Limb (tissue), 2 donors: ENCODE results near the gene RPN2.
A peak's percentile ranks its signal among the peaks of the same experiment; 100 is the strongest.
"Not testable (repeated sequence)": the region's sequence is repeated elsewhere in the genome, so short reads cannot be mapped to it uniquely, and the experiment has no call there.

Source experiments
- DNase-seq, 2 donors: peaks; one replicate each; pipeline ENCODE4 v3.0.0-alpha.2; 2016; ENCODE audit errors: extremely low spot score in 2 of 2

Gene RPN2

DNA sequence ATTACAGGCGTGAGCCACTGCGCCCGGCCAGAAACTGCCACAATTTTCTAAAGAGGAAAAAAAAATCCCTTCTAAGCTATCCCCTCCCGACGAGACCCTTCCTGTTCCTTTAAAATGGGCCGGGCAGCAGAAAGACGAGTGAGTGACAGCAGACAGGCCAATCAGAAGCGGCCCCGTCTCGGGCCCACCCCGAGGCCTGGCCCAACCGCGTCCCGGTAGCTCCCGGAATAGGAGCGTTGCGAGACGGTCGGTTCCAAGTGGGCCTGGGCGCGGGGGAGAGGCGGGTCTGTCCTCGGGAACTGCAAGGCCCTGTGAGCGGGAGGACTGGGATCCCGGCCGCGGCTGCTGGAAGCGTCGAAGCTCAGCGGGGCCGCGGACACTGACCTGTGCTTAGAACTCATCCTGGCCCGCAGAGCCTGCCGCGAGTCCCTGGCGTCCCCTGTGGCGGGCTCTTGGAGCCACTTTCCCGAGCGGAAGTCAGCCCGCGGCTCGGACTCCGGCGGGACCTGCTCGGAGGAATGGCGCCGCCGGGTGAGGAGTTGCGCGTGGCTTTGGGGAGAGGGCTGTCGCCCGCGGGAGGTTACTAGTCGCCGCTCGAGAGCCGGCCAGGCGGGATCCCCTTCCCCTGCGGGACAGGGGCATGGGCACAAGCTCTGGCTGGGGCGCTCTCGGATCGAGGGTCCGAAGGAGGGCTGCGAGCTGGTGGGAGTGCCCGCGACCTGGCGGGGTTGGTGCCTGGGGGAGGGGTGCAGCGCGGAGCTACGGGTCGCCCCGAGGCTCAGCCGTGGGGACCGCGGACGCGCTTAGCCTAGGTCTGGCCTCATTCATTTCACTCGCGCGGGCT, at the start of gene RPN2, which contains the start of gene MROH8:
RPN2 (plus strand) TSS at position 492 of the 844 bp plus-strand sequence; CDS start at position 519, 27 bp downstream.
MROH8 (minus strand) TSS at position 710 of the 844 bp plus-strand sequence.
- peak; percentile 98 for DNase-seq

DNA sequence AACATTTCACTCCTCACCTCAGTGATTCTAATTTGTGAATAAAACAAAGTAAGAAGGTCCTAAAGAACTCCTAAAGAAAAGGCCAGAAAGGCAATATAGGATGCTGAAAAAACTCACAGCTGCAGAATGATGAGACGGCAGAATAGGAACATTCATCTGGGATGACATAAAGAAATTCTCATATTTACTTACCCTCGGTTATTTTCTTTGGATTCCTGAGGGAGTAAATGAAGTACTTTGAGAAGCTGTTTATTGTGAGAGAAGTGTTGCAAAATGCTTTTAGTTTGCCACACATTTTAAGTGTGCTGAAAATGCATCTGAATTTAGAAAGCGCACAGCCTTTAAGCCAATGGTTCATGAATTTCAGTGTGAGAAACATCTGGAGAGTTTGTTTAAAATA, 47.6 kb upstream of the RPN2 start:
- no peak for DNase-seq

DNA sequence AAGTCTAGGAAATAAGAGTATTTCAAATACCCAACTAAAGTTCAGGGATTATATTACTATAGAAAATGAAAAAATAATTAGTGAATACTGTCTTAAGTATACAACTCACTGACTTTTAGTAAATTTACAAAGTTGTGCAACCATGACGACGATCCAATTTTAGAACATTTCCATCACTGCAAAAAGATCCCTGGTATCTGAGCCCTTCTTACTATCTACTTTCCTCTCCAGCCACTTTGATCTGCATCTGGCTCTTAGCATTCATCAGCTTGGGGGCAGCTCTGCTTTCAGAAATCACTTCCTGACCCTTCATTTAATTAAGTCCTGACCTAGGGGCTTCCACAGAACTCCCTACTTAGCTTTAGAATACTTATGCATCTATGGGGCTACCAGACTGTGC, 45.2 kb upstream of the RPN2 start:
- no peak for DNase-seq

DNA sequence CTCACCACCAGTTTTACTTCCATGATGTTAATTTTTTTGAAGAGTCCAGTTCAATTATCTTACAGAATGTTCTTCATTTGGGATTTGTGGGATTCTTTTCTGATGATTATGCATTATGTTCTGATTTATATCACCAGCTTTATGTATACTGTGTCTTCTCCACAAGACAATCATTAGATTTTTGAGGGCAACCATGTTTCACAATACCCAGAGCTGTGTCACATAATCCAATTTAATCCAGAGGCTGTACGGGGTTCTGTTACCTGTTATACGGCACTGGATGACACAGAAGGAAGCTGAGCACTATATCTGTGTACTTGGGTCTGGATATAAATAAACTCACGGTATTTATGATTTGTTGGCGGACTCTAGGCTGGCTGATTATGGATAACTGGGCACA, 41.6 kb upstream of the RPN2 start:
- no peak for DNase-seq

DNA sequence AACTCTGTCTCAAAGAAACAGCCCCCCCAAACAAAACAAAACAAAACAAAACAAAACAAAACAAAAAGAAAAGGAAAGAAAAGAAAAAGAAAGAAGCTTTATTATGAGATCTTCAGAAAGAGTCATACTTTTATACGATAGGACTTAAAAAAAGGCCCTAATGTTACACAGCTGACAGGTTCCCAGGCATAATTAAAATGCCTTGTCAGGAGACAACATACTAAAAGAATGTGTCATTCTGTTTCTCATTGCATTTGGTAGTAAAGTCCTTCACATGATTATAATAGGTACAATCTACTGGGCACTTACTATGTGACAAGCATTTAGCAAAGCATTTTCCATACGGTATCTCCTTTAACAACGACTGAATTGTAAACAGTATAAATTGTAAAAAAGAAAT, 36.4 kb upstream of the RPN2 start:
- DNase-seq: no peak

DNA sequence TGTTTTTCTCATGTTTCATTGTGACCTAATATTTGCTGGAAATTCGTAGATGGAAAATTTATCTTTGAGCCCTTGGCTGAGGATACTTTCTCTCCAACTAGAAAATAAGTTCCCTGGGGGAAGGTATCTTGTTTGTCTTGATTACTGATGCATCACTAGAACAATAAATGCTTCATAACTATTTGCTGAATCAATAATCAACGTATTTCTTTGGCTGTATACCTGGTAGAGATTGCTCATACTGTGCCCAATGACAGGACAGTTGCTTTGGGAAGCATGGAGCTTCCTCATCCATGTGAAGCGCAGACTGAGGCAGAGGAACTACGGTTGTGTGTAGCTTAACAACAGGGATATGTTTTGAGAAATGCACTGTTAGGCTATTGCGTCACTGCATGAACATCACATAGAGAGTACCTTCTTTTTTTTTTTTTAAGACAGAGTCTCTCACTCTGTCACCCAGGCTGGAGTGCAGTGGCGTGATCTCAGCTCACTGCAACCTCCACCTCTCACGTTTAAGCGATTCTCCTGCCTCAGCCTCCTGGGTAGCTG, 34.2 kb upstream of the RPN2 start:
- no peak for DNase-seq

DNA sequence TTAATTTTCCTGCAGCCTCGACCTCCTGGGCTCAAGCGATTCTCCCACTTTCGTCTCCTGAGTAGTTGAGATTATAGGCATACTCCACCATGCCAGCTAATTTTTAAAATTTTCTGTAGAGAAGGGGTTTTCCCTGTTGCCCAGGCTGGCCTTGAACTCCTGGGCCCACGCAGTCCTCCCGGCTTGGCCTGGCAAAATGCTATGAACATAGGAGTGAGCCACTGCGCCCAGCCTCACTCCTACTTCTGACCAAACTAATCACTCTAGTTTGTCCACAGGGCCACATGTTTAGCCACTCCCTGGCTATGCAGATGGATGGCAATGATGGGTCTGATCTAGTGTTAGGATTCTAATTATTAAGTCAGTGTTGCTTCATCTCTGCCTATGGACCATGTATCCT, 31.9 kb upstream of the RPN2 start:
- no peak for DNase-seq

DNA sequence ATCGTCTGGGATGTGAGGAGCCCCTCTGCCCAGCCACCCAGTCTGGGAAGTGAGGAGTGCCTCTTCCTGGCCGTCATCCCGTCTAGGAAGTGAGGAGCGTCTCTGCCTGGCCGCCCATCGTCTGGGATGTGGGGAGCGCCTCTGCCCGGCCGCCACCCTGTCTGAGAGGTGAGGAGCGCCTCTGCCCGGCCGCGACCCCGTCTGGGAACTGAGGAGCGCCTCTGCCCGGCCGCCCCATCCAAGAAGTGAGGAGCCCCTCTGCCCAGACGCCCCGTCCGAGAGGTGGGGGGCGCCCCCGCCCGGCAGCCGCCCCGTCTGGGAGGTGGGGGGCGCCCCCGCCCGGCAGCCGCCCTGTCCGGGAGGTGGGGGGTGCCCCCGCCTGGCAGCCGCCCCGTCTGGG, 28.3 kb upstream of the RPN2 start:
- not testable (repeated sequence) for DNase-seq

DNA sequence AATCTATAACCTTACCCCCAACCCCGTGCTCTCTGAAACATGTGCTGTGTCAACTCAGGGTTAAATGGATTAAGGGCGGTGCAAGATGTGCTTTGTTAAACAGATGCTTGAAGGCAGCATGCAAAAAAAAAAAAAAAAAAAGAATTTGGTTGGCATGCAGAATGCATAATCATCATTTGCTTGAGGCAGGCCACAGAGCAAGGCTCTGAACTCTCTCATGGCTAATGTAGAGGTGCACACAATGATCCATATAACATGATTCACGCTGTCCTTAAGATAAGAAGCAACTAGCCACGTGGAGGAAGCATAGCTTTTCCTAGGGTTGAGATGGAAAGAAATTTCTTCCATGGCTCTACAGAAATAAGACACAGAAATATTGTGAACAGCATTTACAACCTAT, 27.6 kb upstream of the RPN2 start:
- DNase-seq: no peak

DNA sequence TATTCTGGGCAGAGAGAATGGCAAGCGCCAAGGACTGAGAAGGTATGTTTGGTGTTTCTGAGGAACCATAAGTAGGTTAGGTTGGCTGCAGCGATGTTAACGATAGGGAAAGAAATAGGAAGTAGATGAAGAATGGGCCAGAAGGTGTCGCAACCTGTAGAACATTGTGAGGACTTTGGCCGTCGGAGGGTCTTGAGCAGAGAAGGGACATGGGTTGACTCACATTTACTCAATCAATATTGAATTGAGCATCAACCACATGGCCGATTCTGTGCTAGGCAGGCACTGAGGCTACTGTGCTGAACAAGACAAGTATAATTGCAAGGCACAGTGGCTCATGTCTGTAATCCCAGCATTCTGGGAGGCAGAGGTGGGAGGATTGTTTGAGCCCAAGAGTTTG, 26.8 kb upstream of the RPN2 start:
- DNase-seq: no peak

DNA sequence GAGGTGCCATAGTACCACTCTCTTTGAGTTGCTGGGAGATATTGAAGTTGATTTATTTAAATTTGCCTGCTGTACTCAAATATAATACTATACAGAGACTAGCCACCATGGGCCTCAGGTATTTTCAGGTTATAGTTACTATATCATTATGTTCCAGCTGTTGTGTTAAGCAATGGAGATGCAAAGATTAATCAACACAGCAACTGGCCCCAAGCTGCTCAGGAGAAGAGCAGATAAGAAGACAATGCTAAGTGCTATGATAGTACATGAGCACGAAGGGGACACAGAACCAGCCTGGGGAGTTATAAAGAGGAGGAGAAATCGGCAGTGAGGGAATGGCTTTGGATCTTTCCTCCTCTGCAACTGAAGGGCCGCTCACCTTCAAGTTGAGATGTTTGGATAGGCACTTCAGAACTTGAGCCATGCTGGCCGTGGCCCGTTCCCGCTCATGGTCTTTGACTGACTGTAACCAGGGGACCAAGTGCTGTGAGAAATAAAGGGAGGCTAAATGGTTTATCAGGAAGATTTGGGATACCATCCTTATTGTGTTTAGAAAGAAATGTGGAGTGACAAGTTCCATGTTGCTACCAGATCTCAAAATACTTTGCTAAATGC, 24.3 kb upstream of the RPN2 start:
- DNase-seq: no peak

DNA sequence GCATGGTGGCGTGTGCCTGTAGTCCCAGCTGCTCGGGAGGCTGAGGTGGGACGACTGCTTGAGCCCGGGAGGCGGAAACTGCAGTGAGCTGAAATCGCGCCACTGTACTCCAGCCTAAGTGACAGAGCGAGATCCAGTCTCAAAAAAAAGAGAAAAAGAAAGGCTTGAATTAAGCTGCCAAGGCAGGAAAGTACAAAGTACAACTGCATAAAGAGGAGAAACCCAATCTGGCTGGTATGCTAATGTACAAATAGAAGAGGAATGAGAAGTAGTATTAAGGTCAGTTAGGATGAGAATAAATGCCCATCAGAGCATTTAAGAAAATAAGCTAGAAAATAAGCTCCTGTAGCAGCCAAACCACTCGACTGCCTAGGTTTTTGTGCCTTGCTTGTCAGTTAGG, 23.1 kb upstream of the RPN2 start:
- no peak for DNase-seq

DNA sequence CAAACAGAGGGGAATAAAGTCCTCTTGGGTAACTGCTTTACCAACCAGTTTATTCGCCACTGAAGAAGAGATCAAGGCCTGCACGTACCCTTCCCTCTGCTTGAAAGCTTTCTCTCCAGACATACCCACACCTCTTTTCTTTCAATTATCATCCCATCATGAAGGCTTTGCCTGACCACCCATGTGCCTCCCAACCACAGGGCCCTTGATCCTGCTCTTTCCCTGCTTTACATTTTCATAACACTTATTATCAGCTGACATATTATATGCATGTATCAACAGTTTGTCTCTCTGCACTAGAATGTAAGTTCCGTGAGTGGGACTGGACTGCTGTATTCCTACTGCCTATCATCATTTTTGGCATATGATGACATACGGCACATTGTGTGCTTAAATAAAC, 20.9 kb upstream of the RPN2 start:
- no peak for DNase-seq

DNA sequence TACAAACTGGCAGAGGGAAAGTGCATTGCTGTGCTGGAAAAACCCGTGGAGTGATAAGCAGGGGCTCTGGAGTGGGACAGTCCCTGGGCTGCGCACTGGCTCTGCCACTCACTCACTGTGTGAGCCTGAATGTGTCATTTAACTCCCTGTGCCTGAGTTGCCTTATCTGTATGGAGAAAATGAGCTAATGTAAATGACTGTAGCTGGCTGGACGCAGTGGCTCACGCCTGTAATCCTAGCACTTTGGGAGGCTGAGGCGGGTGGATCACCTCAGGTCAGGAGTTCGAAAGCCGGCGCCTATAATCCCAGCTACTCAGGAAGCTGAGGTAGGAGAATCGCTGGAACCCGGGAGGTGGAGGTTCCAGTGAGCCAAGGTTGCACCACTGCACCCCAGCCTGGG, 18.4 kb upstream of the RPN2 start:
- DNase-seq: no peak

DNA sequence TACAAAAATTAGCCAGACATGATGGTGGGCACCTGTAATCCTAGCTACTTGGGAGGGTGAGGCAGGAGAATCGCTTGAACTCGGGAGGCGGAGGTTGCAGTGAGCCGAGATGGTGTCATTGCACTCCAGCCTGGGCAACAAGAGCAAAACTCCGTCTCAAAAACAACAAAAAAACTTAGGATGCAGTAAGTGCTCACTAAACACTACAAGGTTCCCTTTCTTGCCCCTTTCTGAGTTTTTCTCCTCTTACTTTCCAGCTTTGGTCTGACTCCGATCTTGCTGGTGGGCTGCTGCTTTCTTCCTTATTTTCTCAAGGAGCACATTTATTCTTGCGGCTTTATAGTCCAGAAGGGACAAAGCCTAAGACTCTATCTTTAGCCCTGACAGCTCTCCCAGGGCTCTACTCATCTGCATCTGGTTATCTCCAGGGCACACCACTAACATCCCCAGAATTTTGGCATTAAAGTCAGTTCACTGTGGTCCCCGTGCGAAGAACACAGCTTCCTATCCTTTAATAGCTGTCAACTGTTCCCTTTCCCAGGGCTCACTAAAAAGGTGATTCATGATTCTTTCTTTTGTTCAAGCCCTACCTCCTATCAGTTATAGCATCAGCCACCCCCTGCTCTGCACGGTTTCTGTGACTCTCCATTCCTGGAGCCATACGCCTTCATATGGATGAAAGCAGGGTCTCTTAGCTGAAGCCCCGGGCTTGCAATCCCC, 17.1 kb upstream of the RPN2 start:
- DNase-seq: no peak

DNA sequence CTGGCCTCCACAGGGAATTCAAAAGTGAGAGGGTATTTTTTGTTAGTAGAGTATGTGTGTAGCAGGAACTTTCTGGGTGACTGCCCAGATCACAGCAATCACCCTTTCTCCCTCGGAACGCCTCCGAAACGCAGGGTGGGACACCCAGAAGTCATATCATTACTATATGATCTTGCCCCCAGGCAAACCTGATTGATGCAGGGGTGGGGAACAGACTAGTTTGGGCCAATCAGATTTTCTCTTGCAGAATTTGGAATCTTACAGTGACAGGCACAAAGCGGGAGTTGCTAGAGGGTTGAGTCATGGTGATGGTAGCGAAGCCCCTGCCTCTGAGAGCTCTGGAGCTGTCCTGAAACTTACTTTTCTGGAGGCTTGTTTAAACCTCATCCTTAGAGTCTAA, 16.5 kb upstream of the RPN2 start:
- no peak for DNase-seq

DNA sequence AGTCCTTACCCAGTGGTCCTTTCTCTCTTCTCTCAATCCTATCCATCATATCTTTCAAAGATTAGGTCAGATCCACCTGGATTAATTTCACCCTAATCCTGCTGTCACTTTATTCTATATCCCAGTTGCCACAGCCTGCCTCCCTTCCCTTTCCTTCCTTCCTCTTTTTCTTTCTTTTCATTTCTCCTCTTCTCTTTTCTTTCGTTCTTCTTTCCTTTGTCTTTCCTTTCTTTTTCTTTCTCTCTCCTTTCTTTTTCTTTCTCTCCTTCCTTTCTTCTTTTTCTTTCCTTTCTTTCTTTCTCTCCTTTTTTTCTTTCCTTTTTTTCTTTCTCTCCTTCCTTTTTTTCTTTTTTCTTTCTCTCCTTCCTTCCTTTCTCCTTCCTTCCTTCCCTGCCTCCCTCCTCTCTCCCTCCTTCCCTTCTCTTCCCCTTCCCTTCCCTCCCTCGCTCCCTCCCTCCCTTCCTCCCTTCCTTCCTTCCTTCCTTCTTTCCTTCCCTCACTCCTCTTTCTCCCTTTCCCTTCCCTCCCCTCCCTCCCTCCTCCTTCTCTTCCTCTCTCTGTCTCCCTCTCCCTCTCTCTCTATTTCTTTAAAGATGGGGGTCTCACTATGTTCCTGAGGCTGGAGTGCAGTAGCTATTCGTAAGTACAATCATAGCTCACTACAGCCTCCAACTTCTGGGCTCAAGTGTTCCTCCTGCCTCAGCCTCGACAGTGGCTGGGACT, 15.1 kb upstream of the RPN2 start:
- no peak for DNase-seq

DNA sequence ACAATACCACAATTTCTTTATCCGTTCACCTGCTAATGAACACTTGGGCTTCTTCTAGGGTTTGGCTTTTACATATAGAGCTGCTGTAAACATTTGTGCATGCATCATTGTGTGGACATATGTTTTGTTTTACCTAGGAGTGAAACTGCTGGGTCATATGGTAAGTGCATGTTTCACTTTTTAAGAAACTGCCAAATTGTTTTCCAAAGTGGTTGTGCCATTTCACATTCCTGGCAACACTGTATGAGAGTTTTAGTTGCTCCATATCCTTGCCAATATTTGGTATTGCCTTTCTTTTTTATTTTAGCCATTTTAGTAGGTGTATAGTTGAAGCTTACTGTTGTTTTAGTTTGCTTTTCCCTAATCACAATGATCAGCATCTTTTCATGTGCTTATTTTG, 14.1 kb upstream of the RPN2 start:
- no peak for DNase-seq

DNA sequence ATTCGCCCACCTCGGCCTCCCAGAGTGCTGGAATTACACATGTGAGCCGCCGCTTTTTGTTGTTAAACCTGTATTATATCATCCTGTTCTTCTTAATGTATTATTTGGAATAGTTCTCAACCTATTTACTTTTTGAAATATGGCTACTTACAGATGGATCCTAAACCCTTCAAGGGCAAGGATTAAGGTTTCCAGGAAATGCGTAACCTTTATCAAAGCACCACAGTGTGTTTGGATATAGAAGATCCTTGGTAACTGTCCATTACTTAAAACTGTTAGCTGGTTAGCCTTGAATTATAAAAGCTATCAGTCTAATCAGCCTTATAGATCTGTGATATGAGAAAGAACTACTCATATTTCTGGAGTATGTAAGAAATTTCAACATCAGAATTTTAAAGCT, 12.3 kb upstream of the RPN2 start:
- no peak for DNase-seq

DNA sequence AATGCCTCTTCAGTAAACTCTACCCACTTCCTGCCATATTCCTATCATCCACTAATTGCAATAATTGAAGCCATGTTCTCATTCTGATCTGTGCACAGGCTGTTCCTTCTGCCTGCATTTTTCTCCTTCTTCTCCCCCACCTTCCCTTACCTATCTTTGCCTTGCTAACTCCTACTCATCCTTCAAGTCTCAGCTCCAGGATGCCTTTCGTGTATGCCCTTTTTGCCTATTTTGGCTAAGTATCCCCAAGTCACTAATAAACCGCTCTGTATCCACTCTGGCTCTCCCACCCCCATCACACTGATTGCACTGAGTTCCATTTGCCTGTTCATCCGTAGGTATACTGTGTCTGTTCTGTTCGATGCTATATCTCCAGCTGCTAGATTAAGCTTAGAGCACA, 6.3 kb upstream of the RPN2 start:
- no peak for DNase-seq

DNA sequence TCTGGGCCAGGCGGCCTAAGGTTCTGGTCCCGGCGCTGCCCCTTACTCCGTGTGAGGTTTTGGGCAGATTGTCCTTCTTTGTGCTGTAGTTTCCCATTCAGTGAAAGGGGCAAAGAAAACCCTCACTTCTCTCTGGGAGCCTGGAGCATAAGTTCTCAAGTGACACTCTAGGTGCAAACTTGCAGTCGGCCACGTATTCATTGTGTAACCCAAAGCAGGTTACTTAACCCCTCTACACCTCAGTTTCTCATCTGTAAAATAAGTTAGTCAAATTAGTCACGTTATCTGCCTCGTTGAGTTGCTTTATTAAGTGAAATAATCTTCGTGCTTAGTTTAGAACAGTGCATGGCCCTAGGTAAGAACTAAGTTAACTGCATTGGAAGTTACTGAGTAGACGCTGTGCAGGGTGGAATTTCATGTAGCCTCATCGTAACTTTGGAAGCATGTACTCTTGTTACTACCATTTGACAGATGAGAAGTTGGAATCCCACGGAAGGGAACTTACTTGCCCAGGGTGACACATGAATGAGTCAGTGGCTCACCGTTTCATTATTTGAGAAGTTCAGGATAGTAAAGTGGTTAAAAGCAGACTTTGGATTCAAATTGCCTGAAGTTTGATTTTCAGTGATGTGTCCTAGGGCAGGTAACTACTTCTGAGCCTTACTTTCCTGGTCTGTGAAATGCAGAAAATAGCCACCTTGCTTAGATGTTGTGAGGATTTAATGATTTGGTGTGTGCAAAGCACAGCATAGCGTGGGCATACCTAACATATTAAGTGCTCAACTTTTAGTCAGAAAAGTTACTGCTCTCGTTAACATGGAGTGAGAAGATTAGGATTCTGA, 774 bp downstream of the RPN2 start:
- no peak for DNase-seq
